Right kidney (tissue), 1 donor: ENCODE data around the gene SGTB.
A peak's percentile ranks its signal among the peaks of the same experiment; 100 is the strongest.
"Not testable (repeated sequence)": the region's sequence is repeated elsewhere in the genome, so short reads cannot be mapped to it uniquely, and the experiment has no call there.

Experiments used
- DNase-seq: peaks from one replicate; pipeline ENCODE4 v3.0.0-alpha.2; 2016

SGTB gene

GRCh38 chr5:65734921-65735320 lies 13.0 kb upstream of the SGTB start:
- no peak for DNase-seq

- not testable (repeated sequence) for DNase-seq
Observed at GRCh38 chr5:65734196-65734775, 12.4 kb upstream of the SGTB start.

GRCh38 chr5:65732046-65732445 lies 10.1 kb upstream of the SGTB start:
- not testable (repeated sequence) for DNase-seq

- no peak for DNase-seq
Observed at GRCh38 chr5:65730910-65731309, 9.0 kb upstream of the SGTB start.

- DNase-seq, result no peak
Observed at GRCh38 chr5:65728218-65728617, 6.3 kb upstream of the SGTB start.

GRCh38 chr5:65727491-65728156 lies 5.7 kb upstream of the SGTB start:
- no peak for DNase-seq

- DNase-seq, result peak; percentile 77
Observed at GRCh38 chr5:65722575-65723403, 880 bp upstream of the SGTB start.

- no peak for DNase-seq
Observed at GRCh38 chr5:65721050-65721719, 724 bp downstream of the SGTB start.

- DNase-seq, result no peak
Observed at GRCh38 chr5:65718576-65719310, 3.2 kb downstream of the SGTB start.

- no peak for DNase-seq
Observed at GRCh38 chr5:65708145-65708544, 13.8 kb downstream of the SGTB start.

GRCh38 chr5:65707663-65708062 lies 14.2 kb downstream of the SGTB start:
- no peak for DNase-seq

- DNase-seq, result no peak
Observed at GRCh38 chr5:65704621-65705239, 17.2 kb downstream of the SGTB start.

GRCh38 chr5:65702036-65702435 lies 19.9 kb downstream of the SGTB start:
- no peak for DNase-seq

- DNase-seq, result no peak
Observed at GRCh38 chr5:65699338-65699737, 22.6 kb downstream of the SGTB start.

- DNase-seq, result no peak
Observed at GRCh38 chr5:65696892-65697291, 25.0 kb downstream of the SGTB start.

- no peak for DNase-seq
Observed at GRCh38 chr5:65695896-65696295, 26.0 kb downstream of the SGTB start.

GRCh38 chr5:65695162-65695755 lies 26.6 kb downstream of the SGTB start:
- DNase-seq, result no peak

GRCh38 chr5:65693121-65693520 lies 28.8 kb downstream of the SGTB start:
- no peak for DNase-seq

- no peak for DNase-seq
Observed at GRCh38 chr5:65682148-65682547, 39.8 kb downstream of the SGTB start.

GRCh38 chr5:65676056-65676455 lies 45.9 kb downstream of the SGTB start:
- not testable (repeated sequence) for DNase-seq

- no peak for DNase-seq
Observed at GRCh38 chr5:65674749-65675148, 47.2 kb downstream of the SGTB start.
